ENCODE data around the gene BEGAIN. TPM values are rescaled to one million over a fixed set of nuclear protein-coding genes. Genes with fewer than 3 reads are reported as not detected.

The BEGAIN gene
- total and polyA plus RNA-seq, 9 of the 15 experiments (the other 6 are each of a cell fraction or from before 2014, with no cell fraction given): 0.07 to 0.68 (median 0.55) TPM; not detected in 3

DNA sequence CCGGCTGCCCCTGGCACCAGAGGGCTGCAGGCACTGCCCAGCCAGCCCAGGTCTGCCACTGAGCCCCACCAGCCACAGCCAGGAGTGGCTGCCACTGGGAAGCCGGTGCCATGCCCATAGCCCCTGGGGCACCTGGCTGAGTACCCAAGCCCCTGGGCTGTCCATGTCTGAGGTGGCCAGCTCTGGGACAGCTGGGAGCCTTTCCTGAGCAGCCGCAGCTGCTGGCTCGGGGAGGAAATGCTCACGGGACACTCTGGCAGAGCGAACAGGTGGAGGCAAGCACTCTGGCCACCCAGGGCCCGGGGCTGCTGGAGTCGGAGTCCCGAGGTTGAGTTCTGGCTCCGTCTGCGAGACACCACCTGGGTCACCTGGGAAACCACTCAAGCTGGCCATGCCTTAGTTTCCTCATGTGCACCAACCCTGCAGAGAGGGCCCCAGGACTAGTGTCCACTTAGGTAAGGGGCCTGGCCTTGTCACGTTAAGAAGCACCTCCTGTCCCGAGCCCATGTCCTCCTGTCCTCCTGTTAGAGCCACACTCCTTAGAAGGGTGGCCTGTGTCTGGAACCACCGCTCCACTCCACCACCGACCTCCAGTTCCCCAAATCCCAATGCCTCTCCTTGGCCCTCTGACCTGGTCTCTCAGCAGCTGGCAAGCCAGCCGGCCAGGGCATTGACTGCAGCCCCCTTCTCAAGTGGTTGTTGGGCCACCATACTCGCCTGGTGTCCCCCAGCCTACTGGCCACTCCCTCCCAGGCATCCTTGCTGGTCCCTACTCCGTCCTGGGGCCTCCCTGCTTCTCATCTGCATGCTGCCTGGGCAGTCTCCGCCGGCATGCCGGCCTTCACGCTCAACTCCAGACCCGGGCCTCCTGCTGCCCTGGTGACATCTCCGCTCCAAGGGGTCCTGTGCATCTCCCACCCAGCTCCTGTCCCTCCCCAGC is 45.3 kb downstream of the BEGAIN start (continued):
- TF ChIP-seq, protein P1, sequence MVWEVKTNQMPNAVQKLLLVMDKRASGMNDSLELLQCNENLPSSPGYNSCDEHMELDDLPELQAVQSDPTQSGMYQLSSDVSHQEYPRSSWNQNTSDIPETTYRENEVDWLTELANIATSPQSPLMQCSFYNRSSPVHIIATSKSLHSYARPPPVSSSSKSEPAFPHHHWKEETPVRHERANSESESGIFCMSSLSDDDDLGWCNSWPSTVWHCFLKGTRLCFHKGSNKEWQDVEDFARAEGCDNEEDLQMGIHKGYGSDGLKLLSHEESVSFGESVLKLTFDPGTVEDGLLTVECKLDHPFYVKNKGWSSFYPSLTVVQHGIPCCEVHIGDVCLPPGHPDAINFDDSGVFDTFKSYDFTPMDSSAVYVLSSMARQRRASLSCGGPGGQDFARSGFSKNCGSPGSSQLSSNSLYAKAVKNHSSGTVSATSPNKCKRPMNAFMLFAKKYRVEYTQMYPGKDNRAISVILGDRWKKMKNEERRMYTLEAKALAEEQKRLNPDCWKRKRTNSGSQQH (CRISPR knock-in tag; IDR thresholded peaks at IDR 0.05): no peak
- no peak for TF ChIP-seq BMI1 (IDR thresholded peaks at IDR 0.05; ENCODE audit: low read length)
- no peak for TF ChIP-seq PURB (CRISPR knock-in tag; IDR thresholded peaks at IDR 0.05; ENCODE audit: low read depth)
- TF ChIP-seq NCOA6 (IDR thresholded peaks at IDR 0.05): no peak
- no peak for TF ChIP-seq MEIS2 (IDR thresholded peaks at IDR 0.05; ENCODE audit: partially characterized antibody)
- TF ChIP-seq FOXJ3 (CRISPR knock-in tag; IDR thresholded peaks at IDR 0.05): no peak
- no peak for TF ChIP-seq NFIX (CRISPR knock-in tag; IDR thresholded peaks at IDR 0.05; ENCODE audit: low read depth)
- no peak for TF ChIP-seq EHMT2 (IDR thresholded peaks at IDR 0.05)
- TF ChIP-seq CBX8 (IDR thresholded peaks at IDR 0.05; ENCODE audit: borderline replicate concordance, extremely low read depth, low read depth, low read length, poor library complexity, severe bottlenecking): no peak
- TF ChIP-seq KHSRP (IDR thresholded peaks at IDR 0.05): no peak

Data from K562 (cell line).